K562 (cell line): Measurements from ENCODE around the gene ARID4B. TPM values are rescaled to one million over a fixed set of nuclear protein-coding genes. Genes with fewer than 3 reads are reported as not detected.

Source experiments
- ATF1 ChIP-seq, 2 experiments: fragments of 450-650 bp in 1 of 2; IDR thresholded peaks; 2 replicates each; pipeline ENCODE4 v1.6.1; 2016; ENCODE audit warnings: missing compliant biosample characterization in 1 of 2, missing genetic modification characterization in 1 of 2
- CCNT2 ChIP-seq: IDR thresholded peaks from 2 replicates; pipeline ENCODE4 v1.6.1; 2011; ENCODE audit warnings: borderline replicate concordance, low read depth, mild to moderate bottlenecking, moderate library complexity, mixed read lengths, low read length; ENCODE audit not compliant: insufficient read length; ENCODE audit errors: extremely low read depth
- CHCHD3 ChIP-seq: fragments of 250-450 bp; sonication (Bioruptor Pico); IDR thresholded peaks from 2 replicates; pipeline ENCODE4 v2.1.2; 2022; ENCODE audit warnings: mild to moderate bottlenecking
- DDX20 ChIP-seq: fragments of 450-650 bp; IDR thresholded peaks from 2 replicates; pipeline ENCODE4 v1.6.1; 2016; ENCODE audit warnings: missing genetic modification characterization, low read depth, mild to moderate bottlenecking, missing compliant biosample characterization, moderate library complexity
- FOXM1 ChIP-seq, 2 experiments: fragments of 450-650 bp in 1 of 2; sonication (generic) in 1 of 2; formaldehyde crosslinking in 1 of 2; IDR thresholded peaks; 2 replicates each; pipeline versions ENCODE4 v1.6.1 to v1.9.0; 2017 to 2022; ENCODE audit warnings: low read depth in 2 of 2, mild to moderate bottlenecking in 2 of 2, missing genetic modification reagents in 1 of 2, moderate library complexity in 1 of 2
- GATAD2A ChIP-seq: fragments of 450-650 bp; IDR thresholded peaks from 2 replicates; pipeline ENCODE4 v1.6.1; 2017
- LCOR ChIP-seq: sonication (generic); formaldehyde crosslinking; IDR thresholded peaks from 2 replicates; pipeline ENCODE4 v1.8.0; 2022; ENCODE audit warnings: mild to moderate bottlenecking, missing genetic modification reagents
- PRPF4 ChIP-seq: fragments of 200-400 bp; formaldehyde crosslinking; IDR thresholded peaks from one replicate; pipeline ENCODE4 v1.6.1; 2017; ENCODE audit warnings: low read length, low read depth, mild to moderate bottlenecking; ENCODE audit not compliant: insufficient read depth, poor library complexity, severe bottlenecking
- RBM39 ChIP-seq: fragments of 200-400 bp; formaldehyde crosslinking; optimal IDR thresholded peaks from 2 replicates; pipeline ENCODE3; 2018; ENCODE audit warnings: low read depth, low read length
- SMARCA4 ChIP-seq: fragments of 450-650 bp; IDR thresholded peaks from 2 replicates; pipeline ENCODE4 v1.6.1; 2016
- SMARCE1 ChIP-seq: fragments of 450-650 bp; IDR thresholded peaks from 2 replicates; pipeline ENCODE4 v1.7.1; 2016; ENCODE audit warnings: mild to moderate bottlenecking
- SRSF1 ChIP-seq: fragments of 200-400 bp; formaldehyde crosslinking; IDR thresholded peaks from 2 replicates; pipeline ENCODE4 v1.6.1; 2017; ENCODE audit warnings: mild to moderate bottlenecking, low read depth, low read length, moderate library complexity
- ZFPM2 ChIP-seq: fragments of 250-450 bp; sonication (Bioruptor Pico); IDR thresholded peaks from 2 replicates; pipeline ENCODE4 v1.5.1; 2022; ENCODE audit warnings: mild to moderate bottlenecking
- ZNF175 ChIP-seq: fragments of 200-800 bp; sonication (Bioruptor generic); IDR thresholded peaks from 2 replicates; pipeline ENCODE4 v1.6.1; 2016; ENCODE audit warnings: low read depth, mild to moderate bottlenecking, missing genetic modification characterization, missing compliant biosample characterization
- ZNF197 ChIP-seq: fragments of 200-800 bp; sonication (Bioruptor generic); IDR thresholded peaks from 2 replicates; pipeline ENCODE4 v1.6.1; 2016; ENCODE audit warnings: low read depth, missing genetic modification characterization, missing compliant biosample characterization
- ZNF232 ChIP-seq: sonication (generic); formaldehyde crosslinking; IDR thresholded peaks from 2 replicates; pipeline ENCODE4 v1.8.0; 2022; ENCODE audit warnings: mild to moderate bottlenecking, missing genetic modification reagents
- ZNF445 ChIP-seq: fragments of 250-450 bp; sonication (Bioruptor Pico); IDR thresholded peaks from 2 replicates; pipeline ENCODE4 v1.4.0; 2020; ENCODE audit warnings: low read depth, mild to moderate bottlenecking, moderate library complexity
- ZNF551 ChIP-seq: fragments of 250-450 bp; sonication (Bioruptor Pico); IDR thresholded peaks from 2 replicates; pipeline ENCODE4 v1.5.0; 2021; ENCODE audit warnings: mild to moderate bottlenecking, moderate library complexity
- ZNF780A ChIP-seq: fragments of 250-450 bp; sonication (Bioruptor Pico); IDR thresholded peaks from 2 replicates; pipeline ENCODE4 v1.5.0; 2021; ENCODE audit warnings: mild to moderate bottlenecking
- ZZZ3 ChIP-seq: fragments of 450-650 bp; IDR thresholded peaks from 2 replicates; pipeline ENCODE4 v1.6.1; 2016; ENCODE audit warnings: antibody characterized with exemption, mild to moderate bottlenecking, moderate library complexity
- polyA plus RNA-seq, 8 experiments: library from polyadenylated mRNA; depleted of rRNA in 4 of 8; stranded (reverse) in 5 of 8; unstranded in 3 of 8; fragments of >200 nt; fragmentation: Nextera tagmentation in 2 of 8; fragmentation: Illumina TruSeq in 1 of 8; extraction: Ambion mirVana in 2 of 8; extraction: Trizol in 1 of 8; gene quantifications; 2 replicates each; pipeline versions ENCODE4 v1.2.1 to v1.2.3, GENCODE V29; 2011 to 2014; ENCODE audit warnings: inconsistent platforms in 1 of 8, missing spikeins in 1 of 8
- total RNA-seq, 7 experiments: library from RNA; depleted of rRNA in 6 of 7; stranded (reverse); fragments of >200 nt in 6 of 7; fragmentation: Illumina TruSeq in 2 of 7; extraction: Trizol in 2 of 7; gene quantifications; 2 replicates each; pipeline versions ENCODE4 v1.2.1 to v1.2.3, GENCODE V29; 2011 to 2021; ENCODE audit warnings: low replicate concordance in 1 of 7
- TF ChIP-seq, protein P1 (sequence below): fragments of 450-650 bp; formaldehyde crosslinking; IDR thresholded peaks from 2 replicates; pipeline ENCODE4 v1.4.0; 2020; ENCODE audit warnings: mild to moderate bottlenecking, moderate library complexity
- TF ChIP-seq, protein P2 (sequence below): fragments of 450-650 bp; IDR thresholded peaks from 2 replicates; pipeline ENCODE4 v1.6.1; 2016; ENCODE audit warnings: antibody characterized with exemption
- TF ChIP-seq, protein P3 (sequence below): sonication (generic); formaldehyde crosslinking; IDR thresholded peaks from 2 replicates; pipeline ENCODE4 v1.8.0; 2022; ENCODE audit warnings: missing genetic modification reagents, mild to moderate bottlenecking, borderline replicate concordance
- TF ChIP-seq, protein P4 (sequence below): sonication (generic); formaldehyde crosslinking; IDR thresholded peaks from 2 replicates; pipeline ENCODE4 v1.4.0; 2020; ENCODE audit warnings: mild to moderate bottlenecking, missing genetic modification reagents

The ARID4B gene
- total and polyA plus RNA-seq, 9 of the 15 experiments (the other 6 are each of a cell fraction or from before 2014, with no cell fraction given), result 8.4 to 38.9 (median 18.5) TPM

DNA sequence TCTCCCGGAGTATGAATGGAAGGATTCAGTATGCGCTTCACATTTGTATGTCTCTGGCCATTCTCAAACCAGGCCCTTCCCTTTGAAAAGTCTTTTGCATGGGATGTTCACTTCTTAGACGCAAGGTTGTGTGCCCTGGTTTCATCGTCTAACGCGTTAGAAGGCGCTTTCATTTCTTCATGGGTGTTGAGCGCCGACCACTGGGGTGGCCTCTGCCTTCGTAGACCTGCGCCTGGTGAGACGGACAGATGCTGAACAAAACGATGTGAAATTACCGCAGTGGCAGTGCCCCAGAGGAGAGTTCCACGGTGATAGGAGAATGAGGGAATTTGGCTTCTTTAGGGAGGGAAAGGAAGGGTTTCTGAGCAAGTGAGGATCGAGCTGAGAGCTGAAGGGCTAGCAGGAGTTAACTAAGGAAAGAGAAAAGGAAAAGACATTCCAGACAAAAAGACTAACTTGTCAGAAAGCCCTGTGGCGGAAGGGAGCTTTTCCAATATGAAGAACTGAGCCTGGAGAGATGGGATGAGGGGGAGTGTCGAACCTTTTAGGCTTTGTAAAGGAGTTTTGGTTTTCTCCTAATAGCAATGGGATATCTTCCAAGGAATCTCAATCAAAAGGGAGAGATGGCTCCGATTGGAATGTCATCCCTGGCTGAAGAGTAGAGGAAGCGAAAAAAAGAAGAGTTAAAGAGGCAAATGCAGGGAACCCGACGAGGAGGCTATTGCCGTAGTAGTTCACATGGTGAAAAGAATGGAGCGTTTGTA lies 1.3 kb upstream of the ARID4B start (continued):
- TF ChIP-seq, protein P1, sequence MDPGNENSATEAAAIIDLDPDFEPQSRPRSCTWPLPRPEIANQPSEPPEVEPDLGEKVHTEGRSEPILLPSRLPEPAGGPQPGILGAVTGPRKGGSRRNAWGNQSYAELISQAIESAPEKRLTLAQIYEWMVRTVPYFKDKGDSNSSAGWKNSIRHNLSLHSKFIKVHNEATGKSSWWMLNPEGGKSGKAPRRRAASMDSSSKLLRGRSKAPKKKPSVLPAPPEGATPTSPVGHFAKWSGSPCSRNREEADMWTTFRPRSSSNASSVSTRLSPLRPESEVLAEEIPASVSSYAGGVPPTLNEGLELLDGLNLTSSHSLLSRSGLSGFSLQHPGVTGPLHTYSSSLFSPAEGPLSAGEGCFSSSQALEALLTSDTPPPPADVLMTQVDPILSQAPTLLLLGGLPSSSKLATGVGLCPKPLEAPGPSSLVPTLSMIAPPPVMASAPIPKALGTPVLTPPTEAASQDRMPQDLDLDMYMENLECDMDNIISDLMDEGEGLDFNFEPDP (CRISPR knock-in tag), result no peak
- TF ChIP-seq ZNF551 (CRISPR knock-in tag), result no peak
- TF ChIP-seq RBM39, result no peak
- TF ChIP-seq SMARCA4, result no peak; the same call in 1 of the 2 replicates
- TF ChIP-seq FOXM1 (IDR thresholded peaks at IDR 0.05; ENCODE audit: low read depth), result no peak
- no peak for TF ChIP-seq FOXM1 (CRISPR knock-in tag; IDR thresholded peaks at IDR 0.05; ENCODE audit: low read depth)
- no peak for TF ChIP-seq ZZZ3
- no peak for TF ChIP-seq SRSF1
- no peak for TF ChIP-seq ZNF445 (CRISPR knock-in tag)
- TF ChIP-seq, protein P2, sequence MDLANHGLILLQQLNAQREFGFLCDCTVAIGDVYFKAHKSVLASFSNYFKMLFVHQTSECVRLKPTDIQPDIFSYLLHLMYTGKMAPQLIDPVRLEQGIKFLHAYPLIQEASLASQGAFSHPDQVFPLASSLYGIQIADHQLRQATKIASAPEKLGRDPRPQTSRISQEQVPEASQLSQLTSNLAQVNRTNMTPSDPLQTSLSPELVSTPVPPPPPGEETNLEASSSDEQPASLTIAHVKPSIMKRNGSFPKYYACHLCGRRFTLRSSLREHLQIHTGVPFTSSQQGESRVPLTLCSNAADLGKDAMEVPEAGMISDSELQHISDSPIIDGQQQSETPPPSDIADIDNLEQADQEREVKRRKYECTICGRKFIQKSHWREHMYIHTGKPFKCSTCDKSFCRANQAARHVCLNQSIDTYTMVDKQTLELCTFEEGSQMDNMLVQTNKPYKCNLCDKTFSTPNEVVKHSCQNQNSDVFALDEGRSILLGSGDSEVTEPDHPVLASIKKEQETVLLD, result no peak
- no peak for TF ChIP-seq SMARCE1
- TF ChIP-seq, protein P3, sequence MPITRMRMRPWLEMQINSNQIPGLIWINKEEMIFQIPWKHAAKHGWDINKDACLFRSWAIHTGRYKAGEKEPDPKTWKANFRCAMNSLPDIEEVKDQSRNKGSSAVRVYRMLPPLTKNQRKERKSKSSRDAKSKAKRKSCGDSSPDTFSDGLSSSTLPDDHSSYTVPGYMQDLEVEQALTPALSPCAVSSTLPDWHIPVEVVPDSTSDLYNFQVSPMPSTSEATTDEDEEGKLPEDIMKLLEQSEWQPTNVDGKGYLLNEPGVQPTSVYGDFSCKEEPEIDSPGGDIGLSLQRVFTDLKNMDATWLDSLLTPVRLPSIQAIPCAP (CRISPR knock-in tag), result no peak
- TF ChIP-seq DDX20, result no peak
- no peak for TF ChIP-seq CHCHD3 (CRISPR knock-in tag)
- no peak for TF ChIP-seq ZNF175 (CRISPR knock-in tag)
- no peak for TF ChIP-seq ZNF197 (CRISPR knock-in tag)
- no peak for TF ChIP-seq ATF1 (CRISPR knock-in tag; IDR thresholded peaks at IDR 0.05)
- TF ChIP-seq ATF1 (tag; IDR thresholded peaks at IDR 0.05), result no peak
- TF ChIP-seq PRPF4, result no peak
- no peak for TF ChIP-seq CCNT2
- TF ChIP-seq ZNF780A (CRISPR knock-in tag), result no peak
- no peak for TF ChIP-seq ZFPM2 (CRISPR knock-in tag)
- TF ChIP-seq, protein P4, sequence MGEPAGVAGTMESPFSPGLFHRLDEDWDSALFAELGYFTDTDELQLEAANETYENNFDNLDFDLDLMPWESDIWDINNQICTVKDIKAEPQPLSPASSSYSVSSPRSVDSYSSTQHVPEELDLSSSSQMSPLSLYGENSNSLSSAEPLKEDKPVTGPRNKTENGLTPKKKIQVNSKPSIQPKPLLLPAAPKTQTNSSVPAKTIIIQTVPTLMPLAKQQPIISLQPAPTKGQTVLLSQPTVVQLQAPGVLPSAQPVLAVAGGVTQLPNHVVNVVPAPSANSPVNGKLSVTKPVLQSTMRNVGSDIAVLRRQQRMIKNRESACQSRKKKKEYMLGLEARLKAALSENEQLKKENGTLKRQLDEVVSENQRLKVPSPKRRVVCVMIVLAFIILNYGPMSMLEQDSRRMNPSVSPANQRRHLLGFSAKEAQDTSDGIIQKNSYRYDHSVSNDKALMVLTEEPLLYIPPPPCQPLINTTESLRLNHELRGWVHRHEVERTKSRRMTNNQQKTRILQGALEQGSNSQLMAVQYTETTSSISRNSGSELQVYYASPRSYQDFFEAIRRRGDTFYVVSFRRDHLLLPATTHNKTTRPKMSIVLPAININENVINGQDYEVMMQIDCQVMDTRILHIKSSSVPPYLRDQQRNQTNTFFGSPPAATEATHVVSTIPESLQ, result no peak
- no peak for TF ChIP-seq ZNF232 (CRISPR knock-in tag)
- TF ChIP-seq GATAD2A, result no peak
- no peak; the same call in 1 of the 2 replicates for TF ChIP-seq LCOR
